Panc1 (cell line): Measurements from ENCODE around the gene ZYX. TPM values are rescaled to one million over a fixed set of nuclear protein-coding genes. Genes with fewer than 3 reads are reported as not detected.

Source experiments
- ATAC-seq: fragments of 200-7000 bp; cut with Tn5 transposase; 2 replicates; pipeline ENCODE4 v1.9.1; 2020; ENCODE audit warnings: mild to moderate bottlenecking, moderate library complexity
- BruUV-seq: library from RNA; stranded (reverse); fragments of 400-500 nt; replicated peaks from 2 replicates; lab custom pipeline; 2021; lab: Mats Ljungman, UMichigan
- CTCF ChIA-PET: fragments of 300-600 bp; sonication (Branson Sonifier 250); formaldehyde crosslinking; loops from one replicate; lab custom pipeline; 2022; ENCODE audit warnings: antibody characterized with exemption; lab: Charles Lee
- POLR2A ChIA-PET: fragments of 300-600 bp; sonication (Branson Sonifier 250); formaldehyde crosslinking; loops from one replicate; lab custom pipeline; 2022; ENCODE audit warnings: antibody characterized with exemption; lab: Charles Lee
- DNase-seq: peaks from one replicate; pipeline ENCODE4 v3.0.0-alpha.2; 2010; ENCODE audit warnings: low read depth, low spot score
- H3K27ac ChIP-seq: 2 replicates; pipeline ENCODE4 v1.5.1; 2011; ENCODE audit warnings: mild to moderate bottlenecking, low read length, inconsistent platforms
- H3K27me3 ChIP-seq: fragments of 200-500 bp; sonication (Bioruptor generic); 2 replicates; pipeline ENCODE4 v1.6.0; 2014; ENCODE audit warnings: low read length, inconsistent platforms; ENCODE audit not compliant: control insufficient read depth, insufficient read depth
- H3K36me3 ChIP-seq: fragments of 200-500 bp; sonication (Bioruptor generic); 2 replicates; pipeline ENCODE4 v1.5.1; 2014; ENCODE audit warnings: inconsistent platforms, mild to moderate bottlenecking, low read length, moderate library complexity; ENCODE audit not compliant: control insufficient read depth, insufficient read depth
- H3K4me1 ChIP-seq: 2 replicates; pipeline ENCODE4 v1.5.1; 2011; ENCODE audit warnings: inconsistent platforms, mild to moderate bottlenecking, low read length, moderate library complexity; ENCODE audit not compliant: control insufficient read depth, insufficient read depth
- H3K4me3 ChIP-seq, 2 experiments: 2 replicates each; pipeline ENCODE4 v1.5.1; 2011 to 2012; ENCODE audit warnings: low read depth in 2 of 2, low read length in 2 of 2, mild to moderate bottlenecking in 2 of 2, inconsistent platforms in 1 of 2, moderate library complexity in 1 of 2
- H3K9me3 ChIP-seq: fragments of 200-500 bp; sonication (Bioruptor generic); 2 replicates; pipeline ENCODE4 v1.5.1; 2014; ENCODE audit warnings: low read depth, mild to moderate bottlenecking, inconsistent platforms, low read length, moderate library complexity; ENCODE audit not compliant: control insufficient read depth, insufficient read depth
- POLR2AphosphoS5 ChIP-seq: IDR thresholded peaks from 2 replicates; pipeline ENCODE4 v1.6.1; 2012; ENCODE audit warnings: mild to moderate bottlenecking, low read depth, low read length, moderate library complexity
- SIN3A ChIP-seq: IDR thresholded peaks from 2 replicates; pipeline ENCODE4 v1.6.1; 2012; ENCODE audit warnings: low read depth, mild to moderate bottlenecking, low read length, moderate library complexity, borderline replicate concordance; ENCODE audit not compliant: insufficient read depth
- TCF7L2 ChIP-seq: IDR thresholded peaks from 2 replicates; pipeline ENCODE4 v1.6.1; 2011; ENCODE audit warnings: mild to moderate bottlenecking, low read depth, low read length, inconsistent platforms
- in situ Hi-C: cut with HindIII; loops from 2 replicates; pipeline ENCODE4 v1.10.0; 2016; ENCODE audit warnings: low sequenced_read_pairs, low pct_unique_long_range_greater_than_20kb
- intact Hi-C: fragments of 100-400 bp; cut with micrococcal nuclease; formaldehyde crosslinking; loops from one replicate; pipeline ENCODE4 v1.10.0; 2022; ENCODE audit not compliant: unreplicated experiment
- total RNA-seq: library from RNA; stranded (reverse); gene quantifications from one replicate; pipeline ENCODE4 v1.2.1, GENCODE V29; 2021; ENCODE audit not compliant: unreplicated experiment
- TF ChIP-seq, protein P1 (sequence below): fragments of 450-650 bp; IDR thresholded peaks from 2 replicates; pipeline ENCODE4 v1.5.1; 2017; ENCODE audit warnings: mild to moderate bottlenecking
- TF ChIP-seq, protein P2 (sequence below), 2 experiments: IDR thresholded peaks; 2 replicates each; pipeline ENCODE4 v1.6.1; 2011 to 2012; ENCODE audit warnings: low read depth in 2 of 2, control low read depth in 1 of 2, low read length in 1 of 2, mild to moderate bottlenecking in 1 of 2, moderate library complexity in 1 of 2; ENCODE audit not compliant: insufficient read depth in 1 of 2

Gene ZYX
- total RNA-seq, 1 experiment from 2014 or later: 169 TPM

DNA sequence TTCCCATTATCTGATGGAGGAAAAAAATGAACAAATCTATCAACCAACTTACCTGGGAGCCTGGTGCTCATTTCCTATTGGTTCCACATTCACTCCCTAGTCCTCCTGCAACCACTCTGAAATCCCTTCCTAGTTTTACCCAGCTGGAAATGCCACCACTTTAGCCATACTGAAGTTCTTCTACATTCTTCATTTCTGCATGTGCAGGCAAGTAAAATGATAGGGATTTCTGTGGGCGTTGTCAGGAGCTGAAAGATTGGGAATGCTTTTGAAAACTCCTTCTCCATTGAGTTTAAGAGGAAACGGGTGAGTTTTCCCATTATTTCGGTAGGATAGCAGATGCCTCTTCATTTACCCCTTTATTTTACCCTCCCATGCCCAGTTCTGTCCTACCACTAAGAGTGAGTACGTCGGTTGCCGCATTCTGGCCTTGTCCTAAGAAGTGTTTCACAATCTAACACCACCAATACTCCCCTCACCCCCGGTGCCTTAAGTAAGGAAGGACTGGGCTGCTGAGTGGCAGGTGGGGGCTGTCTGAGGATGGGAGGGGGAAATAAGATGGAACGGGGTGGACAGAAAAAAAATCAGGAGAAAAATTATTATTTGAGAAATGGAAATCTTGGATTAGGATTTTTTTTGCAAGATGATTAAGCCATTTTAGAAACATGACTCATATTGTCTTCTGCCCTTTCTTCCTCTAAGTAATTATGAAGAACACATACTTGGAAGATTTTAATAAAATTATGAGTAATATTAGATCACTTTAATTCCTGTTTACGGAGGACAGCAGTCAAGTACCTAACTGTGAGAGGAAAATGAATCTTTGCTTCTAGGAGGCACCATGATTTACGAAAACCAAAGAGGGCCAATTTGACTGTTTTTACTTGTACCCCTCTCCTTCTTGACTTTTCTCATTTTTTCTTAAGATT is 48.9 kb downstream of the ZYX start:
- no peak overlapping the region for H3K4me3 ChIP-seq
- no peaks in the 10 kb centered on the region for H3K9me3 ChIP-seq
- H3K27me3 ChIP-seq: peaks cover 13% of the 10 kb centered on the region
- H3K36me3 ChIP-seq: no peaks in the 10 kb centered on the region
- no peak for DNase-seq
- intact Hi-C loops (no loop called here), in situ Hi-C loops (no loop called here)
- TF ChIP-seq, protein P1, sequence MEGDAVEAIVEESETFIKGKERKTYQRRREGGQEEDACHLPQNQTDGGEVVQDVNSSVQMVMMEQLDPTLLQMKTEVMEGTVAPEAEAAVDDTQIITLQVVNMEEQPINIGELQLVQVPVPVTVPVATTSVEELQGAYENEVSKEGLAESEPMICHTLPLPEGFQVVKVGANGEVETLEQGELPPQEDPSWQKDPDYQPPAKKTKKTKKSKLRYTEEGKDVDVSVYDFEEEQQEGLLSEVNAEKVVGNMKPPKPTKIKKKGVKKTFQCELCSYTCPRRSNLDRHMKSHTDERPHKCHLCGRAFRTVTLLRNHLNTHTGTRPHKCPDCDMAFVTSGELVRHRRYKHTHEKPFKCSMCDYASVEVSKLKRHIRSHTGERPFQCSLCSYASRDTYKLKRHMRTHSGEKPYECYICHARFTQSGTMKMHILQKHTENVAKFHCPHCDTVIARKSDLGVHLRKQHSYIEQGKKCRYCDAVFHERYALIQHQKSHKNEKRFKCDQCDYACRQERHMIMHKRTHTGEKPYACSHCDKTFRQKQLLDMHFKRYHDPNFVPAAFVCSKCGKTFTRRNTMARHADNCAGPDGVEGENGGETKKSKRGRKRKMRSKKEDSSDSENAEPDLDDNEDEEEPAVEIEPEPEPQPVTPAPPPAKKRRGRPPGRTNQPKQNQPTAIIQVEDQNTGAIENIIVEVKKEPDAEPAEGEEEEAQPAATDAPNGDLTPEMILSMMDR: no peak
- TF ChIP-seq, protein P2, sequence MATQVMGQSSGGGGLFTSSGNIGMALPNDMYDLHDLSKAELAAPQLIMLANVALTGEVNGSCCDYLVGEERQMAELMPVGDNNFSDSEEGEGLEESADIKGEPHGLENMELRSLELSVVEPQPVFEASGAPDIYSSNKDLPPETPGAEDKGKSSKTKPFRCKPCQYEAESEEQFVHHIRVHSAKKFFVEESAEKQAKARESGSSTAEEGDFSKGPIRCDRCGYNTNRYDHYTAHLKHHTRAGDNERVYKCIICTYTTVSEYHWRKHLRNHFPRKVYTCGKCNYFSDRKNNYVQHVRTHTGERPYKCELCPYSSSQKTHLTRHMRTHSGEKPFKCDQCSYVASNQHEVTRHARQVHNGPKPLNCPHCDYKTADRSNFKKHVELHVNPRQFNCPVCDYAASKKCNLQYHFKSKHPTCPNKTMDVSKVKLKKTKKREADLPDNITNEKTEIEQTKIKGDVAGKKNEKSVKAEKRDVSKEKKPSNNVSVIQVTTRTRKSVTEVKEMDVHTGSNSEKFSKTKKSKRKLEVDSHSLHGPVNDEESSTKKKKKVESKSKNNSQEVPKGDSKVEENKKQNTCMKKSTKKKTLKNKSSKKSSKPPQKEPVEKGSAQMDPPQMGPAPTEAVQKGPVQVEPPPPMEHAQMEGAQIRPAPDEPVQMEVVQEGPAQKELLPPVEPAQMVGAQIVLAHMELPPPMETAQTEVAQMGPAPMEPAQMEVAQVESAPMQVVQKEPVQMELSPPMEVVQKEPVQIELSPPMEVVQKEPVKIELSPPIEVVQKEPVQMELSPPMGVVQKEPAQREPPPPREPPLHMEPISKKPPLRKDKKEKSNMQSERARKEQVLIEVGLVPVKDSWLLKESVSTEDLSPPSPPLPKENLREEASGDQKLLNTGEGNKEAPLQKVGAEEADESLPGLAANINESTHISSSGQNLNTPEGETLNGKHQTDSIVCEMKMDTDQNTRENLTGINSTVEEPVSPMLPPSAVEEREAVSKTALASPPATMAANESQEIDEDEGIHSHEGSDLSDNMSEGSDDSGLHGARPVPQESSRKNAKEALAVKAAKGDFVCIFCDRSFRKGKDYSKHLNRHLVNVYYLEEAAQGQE (IDR thresholded peaks at IDR 0.05; ENCODE audit: insufficient read depth in 1 of 2, low read depth in 2 of 2, low read length in 1 of 2): no peak
- TF ChIP-seq TCF7L2 (no peak), SIN3A (no peak), POLR2AphosphoS5 (no peak)
- H3K27ac ChIP-seq: no peak overlapping the region
- no peaks in the 10 kb centered on the region for H3K4me1 ChIP-seq
- BruUV-seq: no TSS peak
- ChIA-PET CTCF (no interaction called here), POLR2A (no interaction called here)
- ATAC-seq: no peak

DNA sequence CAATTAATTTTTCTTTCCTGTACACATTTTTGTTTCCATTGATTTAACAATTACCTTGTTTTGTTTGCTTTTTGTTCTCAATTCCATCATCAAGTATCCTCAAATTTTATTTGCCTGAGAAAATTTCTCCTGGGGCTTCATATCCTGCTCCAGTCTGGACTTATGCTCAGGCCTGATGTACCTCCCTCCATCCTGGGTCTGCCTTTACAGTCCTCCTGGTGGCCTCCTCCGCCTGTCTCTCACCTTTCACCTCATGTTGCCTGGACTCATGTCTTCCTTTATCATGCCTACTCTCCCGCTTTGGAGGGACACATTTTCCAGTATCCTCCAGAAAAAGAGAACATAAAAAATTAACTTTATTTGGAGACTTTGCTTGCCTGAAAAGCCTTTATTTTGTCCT is 50.0 kb downstream of the ZYX start:
- H3K36me3 ChIP-seq: no peaks in the 10 kb centered on the region
- H3K4me3 ChIP-seq: no peak overlapping the region
- no peaks in the 10 kb centered on the region for H3K4me1 ChIP-seq
- BruUV-seq: no TSS peak
- no peaks in the 10 kb centered on the region for H3K9me3 ChIP-seq
- intact Hi-C loops: no loop called here
- no peak for TF ChIP-seq POLR2AphosphoS5
- TF ChIP-seq TCF7L2: no peak
- TF ChIP-seq SIN3A: no peak
- TF ChIP-seq, protein P2 (IDR thresholded peaks at IDR 0.05; ENCODE audit: insufficient read depth in 1 of 2, low read depth in 2 of 2, low read length in 1 of 2): no peak
- TF ChIP-seq, protein P1: no peak
- ATAC-seq: no peak
- ChIA-PET CTCF (no interaction called here), POLR2A (no interaction called here)
- DNase-seq: no peak
- in situ Hi-C loops: no loop called here
- H3K27ac ChIP-seq: no peak overlapping the region
- peaks cover 15% of the 10 kb centered on the region for H3K27me3 ChIP-seq
